ENCODE measurements around the gene C10orf90. TPM values are rescaled to one million over a fixed set of nuclear protein-coding genes. Genes with fewer than 3 reads are reported as not detected.

Gene C10orf90, protein sequence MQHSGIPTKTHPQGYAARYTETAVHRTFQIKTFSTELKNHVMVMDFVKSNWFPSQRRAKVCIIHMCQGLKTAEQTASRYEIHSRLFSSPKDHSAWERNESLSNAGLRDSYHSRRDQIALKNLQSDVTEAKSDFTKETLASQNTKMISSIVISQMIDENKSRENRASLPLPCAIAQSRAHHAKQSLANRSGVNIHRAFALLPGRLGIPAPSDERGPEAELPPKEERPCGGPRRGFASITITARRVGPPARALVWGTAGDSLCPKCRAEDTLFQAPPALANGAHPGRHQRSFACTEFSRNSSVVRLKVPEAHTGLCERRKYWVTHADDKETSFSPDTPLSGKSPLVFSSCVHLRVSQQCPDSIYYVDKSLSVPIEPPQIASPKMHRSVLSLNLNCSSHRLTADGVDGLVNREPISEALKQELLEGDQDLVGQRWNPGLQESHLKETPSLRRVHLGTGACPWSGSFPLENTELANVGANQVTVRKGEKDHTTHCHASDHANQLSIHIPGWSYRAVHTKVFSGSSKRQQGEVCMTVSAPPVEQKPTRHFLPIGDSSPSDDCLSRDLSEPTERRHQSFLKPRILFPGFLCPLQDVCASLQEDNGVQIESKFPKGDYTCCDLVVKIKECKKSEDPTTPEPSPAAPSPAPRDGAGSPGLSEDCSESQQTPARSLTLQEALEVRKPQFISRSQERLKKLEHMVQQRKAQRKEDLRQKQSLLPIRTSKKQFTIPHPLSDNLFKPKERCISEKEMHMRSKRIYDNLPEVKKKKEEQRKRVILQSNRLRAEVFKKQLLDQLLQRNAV
- total RNA-seq (2014; rRNA removed; shearing (Covaris generic); ENCODE audit: low replicate concordance), result not detected in 2 replicates

DNA sequence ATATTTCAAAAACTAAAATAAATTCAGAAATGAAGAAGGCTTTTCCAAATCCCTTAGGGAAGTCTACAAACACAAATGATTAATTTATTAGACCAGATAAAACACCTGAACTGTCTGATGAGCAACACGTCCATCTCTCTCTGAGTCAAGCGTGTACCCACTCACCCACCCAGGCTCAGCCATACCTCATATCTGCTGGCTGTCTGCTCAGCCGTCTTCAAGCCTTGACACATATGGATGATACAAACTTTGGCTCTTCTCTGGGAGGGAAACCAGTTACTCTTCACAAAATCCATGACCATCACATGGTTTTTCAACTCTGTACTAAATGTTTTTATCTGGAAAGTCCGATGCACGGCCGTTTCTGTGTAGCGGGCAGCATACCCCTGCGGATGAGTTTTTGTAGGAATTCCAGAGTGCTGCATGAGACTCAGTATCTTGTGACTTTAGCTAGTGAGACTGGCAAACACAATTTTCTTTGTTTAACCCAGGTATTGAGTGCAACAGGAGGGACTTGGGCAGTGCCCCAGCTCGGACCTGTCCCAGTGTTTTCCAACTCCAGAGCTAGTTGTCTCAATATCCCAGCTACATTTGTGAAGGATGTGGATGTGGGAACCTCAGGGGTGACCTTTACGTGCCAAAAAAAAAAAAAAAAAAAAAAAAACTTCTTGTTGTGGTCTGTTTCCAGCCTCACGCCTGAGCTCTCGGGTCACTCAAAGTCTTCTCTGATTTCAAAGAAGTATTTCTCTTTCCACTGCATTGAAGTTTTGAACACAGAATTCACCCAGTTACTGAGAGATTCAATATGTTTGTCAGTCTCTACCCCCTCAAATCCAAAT, at the start of gene C10orf90:
Gene C10orf90 (minus strand): TSS at position 638 of the 839 bp plus-strand sequence. CDS start 213 bp downstream, at position 425.
- no peak for DNase-seq (ENCODE audit: low read depth)
- in situ Hi-C loops (cut with HindIII; ENCODE audit: low pct_unique_long_range_greater_than_20kb, low sequenced_read_pairs), result no loop called here

DNA sequence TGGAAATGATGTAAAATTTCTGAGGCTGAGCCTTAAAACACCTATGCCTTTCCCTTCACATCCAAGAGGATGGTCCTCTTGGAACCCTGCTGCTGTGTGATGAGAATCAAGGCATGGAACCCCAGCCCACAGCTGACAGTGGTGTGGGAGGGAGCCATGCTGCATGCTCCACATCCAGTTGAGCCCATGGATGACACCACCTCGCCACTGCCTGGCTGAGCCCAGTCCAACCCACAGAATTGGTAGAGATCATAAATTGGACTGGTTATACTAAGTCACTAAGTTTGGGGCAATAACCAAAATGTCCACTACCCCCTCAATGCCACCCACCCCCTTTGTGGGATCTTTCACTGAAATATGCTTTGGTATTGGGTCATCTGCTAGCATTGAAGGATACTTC, 45.9 kb upstream of the C10orf90 start:
- no peak for DNase-seq (ENCODE audit: low read depth)
- in situ Hi-C loops (cut with HindIII; ENCODE audit: low pct_unique_long_range_greater_than_20kb, low sequenced_read_pairs), result no loop called here

DNA sequence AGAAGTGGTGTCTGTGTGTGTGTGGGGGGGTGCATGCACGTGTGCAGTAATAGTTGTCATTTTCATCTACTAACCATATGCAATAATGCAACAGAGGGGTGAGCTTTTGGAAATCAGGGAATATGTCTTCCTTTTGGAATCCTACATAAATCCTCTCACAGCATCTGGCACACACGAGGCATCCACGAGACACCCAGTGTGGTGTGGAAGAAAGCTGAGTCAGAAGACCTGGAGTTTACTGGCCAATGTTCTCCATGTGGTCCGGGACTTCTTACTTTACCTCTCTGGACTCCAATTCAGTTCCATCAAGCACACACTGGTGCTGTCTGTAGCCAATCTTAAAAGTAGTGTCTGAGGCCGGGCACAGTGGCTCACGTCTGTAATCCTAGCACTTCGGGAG, 43.1 kb upstream of the C10orf90 start:
- in situ Hi-C loops (cut with HindIII; ENCODE audit: low pct_unique_long_range_greater_than_20kb, low sequenced_read_pairs), result no loop called here
- no peak for DNase-seq (ENCODE audit: low read depth)

DNA sequence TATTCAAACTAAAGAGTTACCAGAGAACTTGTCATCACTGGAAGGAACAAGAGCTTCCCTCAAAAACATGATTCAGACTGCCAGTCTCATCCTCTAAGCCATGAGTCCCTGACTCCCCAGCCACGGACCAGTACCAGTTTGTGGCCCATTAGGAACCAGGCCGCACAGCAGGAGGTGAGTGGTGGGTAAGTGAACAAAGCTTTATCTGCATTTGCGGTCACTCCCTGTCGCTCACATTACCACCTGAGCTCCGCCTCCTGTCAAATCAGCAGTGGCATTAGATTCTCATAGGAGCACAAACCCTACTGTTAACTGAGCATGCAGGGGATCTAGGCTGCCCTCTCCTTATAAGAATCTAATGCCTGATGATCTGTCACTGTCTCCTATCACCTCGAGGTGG, 42.2 kb upstream of the C10orf90 start:
- no peak for DNase-seq (ENCODE audit: low read depth)
- in situ Hi-C loops (cut with HindIII; ENCODE audit: low pct_unique_long_range_greater_than_20kb, low sequenced_read_pairs), result no loop called here

DNA sequence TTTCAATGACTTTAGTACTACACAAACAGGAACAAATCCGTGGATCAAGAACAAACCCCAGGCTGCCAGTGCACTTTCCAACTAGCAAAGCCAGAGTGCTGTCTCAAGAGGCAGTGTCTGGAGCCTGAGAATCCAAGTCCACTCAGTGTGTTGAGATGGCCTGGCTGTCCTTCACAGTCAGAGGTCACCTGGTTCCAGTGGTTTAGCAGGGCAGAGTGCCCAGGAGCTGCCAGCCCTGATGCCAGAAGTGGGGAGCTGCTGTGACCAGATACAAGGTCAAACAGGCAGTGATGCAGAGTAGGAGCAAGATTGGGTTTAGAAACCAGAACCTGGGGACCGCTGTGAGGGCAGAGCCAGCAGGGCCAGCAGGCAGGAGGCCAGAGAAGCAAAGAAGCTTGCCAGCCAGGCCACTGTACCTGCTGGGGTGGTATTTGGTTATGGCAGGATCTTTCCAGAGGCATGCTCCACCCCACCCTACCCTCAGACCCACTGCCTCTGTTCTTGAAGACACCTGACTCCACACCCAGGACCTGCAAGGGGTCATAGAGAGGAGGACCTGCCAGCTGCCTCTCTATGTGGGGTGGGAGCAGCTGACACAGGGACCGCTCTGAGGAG, 35.6 kb upstream of the C10orf90 start:
- in situ Hi-C loops (cut with HindIII; ENCODE audit: low pct_unique_long_range_greater_than_20kb, low sequenced_read_pairs), result no loop called here
- no peak for DNase-seq (ENCODE audit: low read depth)

DNA sequence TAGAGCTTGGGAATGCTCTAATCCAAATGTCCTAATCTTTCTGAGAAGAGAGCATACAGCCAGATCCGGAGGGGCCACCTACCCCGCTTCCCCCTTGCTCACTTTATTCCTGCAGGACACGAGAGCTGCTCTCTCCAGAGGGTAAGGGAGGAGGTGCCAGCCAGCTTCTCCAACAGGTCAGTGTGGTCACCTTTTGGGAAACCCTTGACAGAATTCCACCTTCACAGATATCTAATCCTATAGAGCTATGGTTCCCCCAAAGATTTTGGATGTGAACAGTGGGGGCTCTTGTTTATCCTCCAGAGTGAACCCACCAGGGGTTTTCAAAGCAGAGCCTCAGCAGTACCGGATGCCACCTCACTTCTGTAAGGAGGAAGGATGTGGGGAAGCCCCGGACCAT, 34.6 kb upstream of the C10orf90 start:
- no peak for DNase-seq (ENCODE audit: low read depth)
- in situ Hi-C loops (cut with HindIII; ENCODE audit: low pct_unique_long_range_greater_than_20kb, low sequenced_read_pairs), result no loop called here

DNA sequence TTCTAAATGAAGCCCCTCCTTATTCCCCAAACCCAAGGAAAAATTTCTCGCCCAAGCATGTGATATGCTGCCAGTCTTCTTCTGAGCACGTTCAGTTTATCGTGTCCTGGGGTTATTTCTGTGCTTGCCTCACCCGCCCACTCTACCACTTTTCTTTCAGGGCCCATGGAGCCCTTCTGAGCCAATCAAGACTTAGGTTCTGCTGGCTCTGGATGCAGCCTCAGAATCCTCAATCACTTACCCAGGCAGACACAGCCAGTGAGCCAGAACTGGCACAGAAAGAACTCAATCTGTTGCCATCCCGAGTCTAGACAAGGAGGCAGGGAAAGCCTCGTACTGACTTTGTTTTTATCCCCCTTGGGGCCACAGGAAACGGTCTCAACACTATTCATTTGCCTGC, 34.2 kb upstream of the C10orf90 start:
- DNase-seq (ENCODE audit: low read depth), result no peak
- in situ Hi-C loops (cut with HindIII; ENCODE audit: low pct_unique_long_range_greater_than_20kb, low sequenced_read_pairs), result no loop called here

DNA sequence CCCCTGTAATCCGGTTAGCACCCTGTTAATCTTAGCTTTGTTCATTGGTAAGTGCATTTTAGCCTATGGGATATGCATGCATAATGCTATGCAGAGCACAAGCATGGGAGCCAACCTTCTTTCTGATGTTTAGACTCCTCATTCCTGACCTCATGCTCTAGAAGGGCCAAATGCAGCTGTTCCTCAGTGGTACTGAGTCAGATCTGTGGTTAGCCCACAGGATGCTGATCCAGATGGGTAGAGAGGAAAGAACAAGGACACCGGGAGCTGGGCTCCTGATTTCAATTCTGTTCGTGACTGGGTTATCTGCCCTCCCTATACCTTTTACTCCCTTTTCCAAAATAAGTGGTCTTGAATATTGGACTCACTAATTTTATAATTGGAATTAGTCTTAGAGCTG, 31.7 kb upstream of the C10orf90 start:
- DNase-seq (ENCODE audit: low read depth), result no peak
- in situ Hi-C loops (cut with HindIII; ENCODE audit: low pct_unique_long_range_greater_than_20kb, low sequenced_read_pairs), result no loop called here

DNA sequence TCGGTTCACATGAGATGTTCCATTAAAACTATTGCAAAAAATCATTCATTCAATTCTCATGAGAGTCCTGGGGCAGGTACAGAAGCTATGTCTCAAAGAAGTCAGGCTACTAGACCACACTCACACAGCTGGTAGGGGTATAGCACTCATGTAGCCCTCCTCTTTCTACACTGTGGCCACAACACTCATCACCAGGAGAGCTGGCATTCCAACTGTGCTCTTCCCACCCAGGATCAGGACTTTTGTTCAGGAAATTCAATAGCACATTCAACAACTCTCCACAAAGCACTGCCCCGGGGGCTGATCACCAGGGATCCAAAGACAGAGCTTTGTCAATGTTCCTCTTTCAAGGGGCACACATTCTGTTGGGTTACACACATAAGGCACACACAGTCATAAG, 31.0 kb upstream of the C10orf90 start:
- in situ Hi-C loops (cut with HindIII; ENCODE audit: low pct_unique_long_range_greater_than_20kb, low sequenced_read_pairs), result no loop called here
- no peak for DNase-seq (ENCODE audit: low read depth)

DNA sequence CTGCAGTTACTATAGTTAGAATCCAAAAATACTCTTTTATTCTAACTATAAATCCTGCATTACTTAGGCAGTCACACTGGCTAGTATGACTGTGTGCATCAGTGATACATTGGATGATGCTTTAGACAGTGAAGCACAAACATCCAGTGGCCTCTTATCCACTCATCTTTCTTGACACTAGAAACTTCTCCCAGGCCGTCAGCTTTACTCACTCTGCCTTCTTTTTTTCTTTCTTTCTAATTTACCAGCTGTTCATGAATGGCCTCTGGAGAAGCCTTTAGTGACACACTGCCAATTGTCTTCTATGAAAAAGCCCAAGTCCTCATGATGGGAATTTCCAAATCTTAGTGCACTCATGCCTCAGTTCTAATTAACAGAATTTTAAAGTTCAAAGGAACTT, 26.2 kb upstream of the C10orf90 start:
- in situ Hi-C loops (cut with HindIII; ENCODE audit: low pct_unique_long_range_greater_than_20kb, low sequenced_read_pairs), result no loop called here
- DNase-seq (ENCODE audit: low read depth), result no peak

DNA sequence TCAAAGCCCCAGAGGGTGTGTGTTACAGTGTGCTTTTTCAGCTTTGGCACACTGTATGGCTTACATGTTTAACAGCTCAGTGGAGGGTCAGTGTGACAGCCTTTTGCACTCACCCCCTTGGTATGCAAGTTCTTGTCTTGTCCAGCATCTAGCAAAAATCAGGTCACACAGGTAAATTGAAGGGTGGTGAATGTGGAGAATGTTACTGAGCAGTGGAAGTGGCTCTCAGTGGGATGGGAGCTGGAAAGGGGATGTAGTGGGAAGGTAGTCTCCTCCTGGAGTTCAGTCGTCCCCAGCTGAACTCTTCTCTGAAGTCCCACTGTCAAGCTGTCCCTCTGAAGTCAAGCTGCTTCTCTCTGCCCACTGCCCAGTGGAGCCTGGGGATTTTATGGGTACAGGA, 21.0 kb upstream of the C10orf90 start:
- DNase-seq (ENCODE audit: low read depth), result no peak
- in situ Hi-C loops (cut with HindIII; ENCODE audit: low pct_unique_long_range_greater_than_20kb, low sequenced_read_pairs), result no loop called here

DNA sequence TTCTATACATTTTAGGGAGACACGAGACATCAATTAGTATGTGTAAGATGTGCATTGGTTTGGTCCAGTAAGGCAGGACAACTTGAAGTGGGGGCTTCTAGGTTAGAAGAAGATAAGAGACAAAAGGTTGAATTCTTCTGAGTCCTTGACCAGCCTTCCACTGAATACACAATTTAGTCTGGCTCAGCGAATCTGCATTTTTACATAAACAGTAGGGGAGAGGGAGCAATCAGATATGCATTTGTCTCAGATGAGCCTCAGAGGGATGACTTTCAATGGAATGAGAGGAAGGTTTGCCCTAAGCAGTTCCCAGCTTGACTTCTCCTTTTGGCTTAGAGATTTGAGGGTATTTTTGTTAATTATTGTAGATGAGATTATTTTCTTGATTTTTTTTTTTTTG, 20.0 kb upstream of the C10orf90 start:
- DNase-seq (ENCODE audit: low read depth), result no peak
- in situ Hi-C loops (cut with HindIII; ENCODE audit: low pct_unique_long_range_greater_than_20kb, low sequenced_read_pairs), result no loop called here

DNA sequence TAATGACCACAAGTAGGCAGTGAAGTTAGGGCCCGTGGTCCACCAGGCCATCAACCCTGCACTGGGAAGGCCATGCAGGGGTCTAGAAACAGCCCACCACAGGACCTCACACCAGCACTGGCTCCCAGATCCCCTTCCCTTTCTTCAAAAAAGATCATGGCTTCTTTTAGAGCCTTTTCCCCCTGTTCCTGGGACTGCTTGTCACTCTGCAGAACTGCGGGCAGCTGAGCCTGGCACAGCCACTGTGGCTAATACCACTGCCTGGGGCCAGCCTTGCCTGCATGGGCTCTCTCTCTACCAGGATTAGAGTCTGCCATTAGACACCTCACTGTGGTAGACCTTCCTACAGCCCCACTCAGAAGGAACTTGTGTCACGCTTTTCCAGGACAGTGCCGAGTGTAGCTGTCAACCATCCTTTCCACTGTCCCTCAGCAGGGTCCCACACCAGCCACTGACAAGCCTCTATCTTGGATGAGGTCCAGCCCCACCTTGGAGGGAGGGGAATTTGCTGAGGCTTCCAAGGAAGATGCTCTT, 19.0 kb upstream of the C10orf90 start:
- in situ Hi-C loops (cut with HindIII; ENCODE audit: low pct_unique_long_range_greater_than_20kb, low sequenced_read_pairs), result no loop called here
- DNase-seq (ENCODE audit: low read depth), result no peak

DNA sequence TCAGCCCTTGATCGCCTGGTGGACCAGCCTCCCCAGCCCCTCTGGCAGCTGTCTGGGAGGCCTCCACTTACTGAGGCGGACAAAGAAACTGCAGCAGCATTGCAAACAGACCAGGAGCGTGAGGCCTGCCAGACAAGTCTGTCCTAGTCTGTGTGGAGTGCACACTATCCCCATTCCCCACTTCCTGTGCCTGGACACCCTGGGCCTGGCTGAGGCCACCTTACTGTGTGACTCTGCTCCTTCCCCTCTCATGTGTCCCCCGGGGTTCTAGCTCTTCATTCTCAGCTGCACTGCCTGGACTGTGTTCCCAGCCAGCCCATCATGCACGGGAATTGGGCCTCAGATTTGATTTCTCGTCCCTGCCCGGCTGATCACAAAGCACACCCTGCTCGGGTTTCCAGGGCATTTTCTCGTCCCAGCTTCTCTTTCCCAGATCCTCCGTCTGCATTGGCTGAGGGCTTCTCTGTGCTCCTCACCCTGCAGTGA, 16.7 kb upstream of the C10orf90 start:
- in situ Hi-C loops (cut with HindIII; ENCODE audit: low pct_unique_long_range_greater_than_20kb, low sequenced_read_pairs), result no loop called here
- no peak for DNase-seq (ENCODE audit: low read depth)

DNA sequence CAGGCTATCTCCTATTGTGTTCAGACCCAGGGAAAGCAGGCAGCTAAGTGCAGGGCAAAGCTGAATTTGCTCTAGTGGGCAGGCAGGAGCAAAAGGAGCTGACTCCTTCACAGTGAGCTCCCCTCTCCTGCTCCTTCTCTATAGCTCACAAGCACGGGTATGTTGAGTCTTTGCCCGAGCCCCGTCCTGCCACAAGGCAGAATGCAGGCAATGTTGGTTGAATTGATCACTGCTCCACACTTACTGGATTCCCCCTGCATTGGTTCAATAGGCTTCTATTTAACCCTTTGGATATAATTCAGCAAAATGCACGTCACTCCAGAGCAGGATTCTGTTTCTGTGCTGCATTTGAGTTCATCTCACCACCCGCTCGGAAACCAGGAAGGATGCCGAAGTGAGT, 16.2 kb upstream of the C10orf90 start:
- no peak for DNase-seq (ENCODE audit: low read depth)
- in situ Hi-C loops (cut with HindIII; ENCODE audit: low pct_unique_long_range_greater_than_20kb, low sequenced_read_pairs), result no loop called here

DNA sequence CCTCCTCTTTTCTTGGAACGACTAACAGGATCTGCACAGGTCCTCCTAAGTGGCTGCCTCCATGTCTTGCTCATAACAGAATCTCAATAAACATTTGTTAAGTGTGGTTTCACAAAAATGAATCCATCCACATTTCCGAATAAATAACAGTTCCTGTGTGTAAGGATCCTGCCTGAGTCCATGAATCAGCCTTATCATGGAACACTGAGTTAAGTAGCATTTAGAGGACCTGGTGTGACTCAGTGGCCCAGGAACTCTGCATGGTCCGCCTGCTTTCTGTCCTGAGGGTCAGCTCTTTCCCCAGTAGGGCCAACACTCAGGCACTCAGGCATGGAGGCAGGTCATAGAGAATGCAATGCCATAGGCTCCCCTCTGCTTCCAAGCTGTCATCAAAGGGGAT, 15.8 kb upstream of the C10orf90 start:
- in situ Hi-C loops (cut with HindIII; ENCODE audit: low pct_unique_long_range_greater_than_20kb, low sequenced_read_pairs), result no loop called here
- DNase-seq (ENCODE audit: low read depth), result peak; percentile 2

DNA sequence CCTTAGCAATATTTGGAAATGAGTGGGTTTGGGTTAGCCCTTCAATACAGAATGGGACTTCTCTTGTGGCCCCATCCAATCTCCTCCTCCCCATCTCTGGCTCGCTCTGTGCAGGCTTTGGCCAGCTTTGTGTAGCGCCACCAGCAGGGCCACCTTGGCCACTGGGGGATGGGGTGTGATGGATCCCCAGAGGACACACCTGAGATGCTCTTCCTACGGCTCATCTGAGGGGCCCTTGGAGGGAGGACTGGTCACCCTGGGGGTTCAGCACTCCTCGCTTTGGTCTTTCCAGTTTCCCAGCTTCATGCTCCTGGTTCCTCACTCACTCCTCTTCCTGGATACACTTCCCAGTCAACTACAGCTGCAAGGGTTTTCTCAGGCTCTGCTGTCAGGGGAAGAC, 15.3 kb upstream of the C10orf90 start:
- in situ Hi-C loops (cut with HindIII; ENCODE audit: low pct_unique_long_range_greater_than_20kb, low sequenced_read_pairs), result no loop called here
- no peak for DNase-seq (ENCODE audit: low read depth)

DNA sequence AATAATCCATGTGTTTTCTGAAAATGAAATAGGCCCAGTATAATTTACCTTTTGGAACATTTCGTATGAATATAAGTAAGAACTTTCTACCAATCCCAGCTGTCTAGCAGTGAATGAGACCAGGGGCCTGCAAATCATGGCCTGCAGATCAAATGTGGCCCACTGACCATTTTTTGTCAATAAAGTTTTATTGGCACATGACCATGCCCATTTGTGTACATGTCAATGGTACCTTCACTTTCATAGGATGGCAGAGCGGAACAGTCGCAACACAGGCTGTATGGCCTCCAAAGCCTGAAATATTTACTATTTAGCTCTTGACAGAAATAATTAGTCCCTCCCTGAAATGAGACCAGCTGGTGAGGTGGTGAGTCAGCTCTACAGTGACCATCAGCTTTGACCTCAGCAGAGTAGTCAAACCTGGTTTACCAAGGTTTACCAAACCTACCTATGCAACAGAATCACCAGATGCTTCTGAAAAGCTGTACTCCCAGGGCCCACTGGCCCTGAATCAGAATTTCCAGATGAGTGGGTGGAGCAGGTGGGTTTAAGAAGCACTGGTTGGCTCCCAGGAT, 13.8 kb upstream of the C10orf90 start:
- in situ Hi-C loops (cut with HindIII; ENCODE audit: low pct_unique_long_range_greater_than_20kb, low sequenced_read_pairs), result no loop called here
- DNase-seq (ENCODE audit: low read depth), result no peak

Data from Caki2 (cell line).